Ishikawa (cell line): ENCODE measurements around the gene TBCEL.

Source experiments
- CEBPB ChIP-seq: IDR thresholded peaks from 2 replicates; pipeline ENCODE4 v1.6.1; 2012
- CREB1 ChIP-seq: IDR thresholded peaks from 2 replicates; pipeline ENCODE4 v1.6.1; 2012; ENCODE audit warnings: low read depth
- EGR1 ChIP-seq: IDR thresholded peaks from 2 replicates; pipeline ENCODE4 v1.6.1; 2012
- EP300 ChIP-seq: IDR thresholded peaks from 2 replicates; pipeline ENCODE4 v1.6.1; 2012; ENCODE audit warnings: borderline replicate concordance
- FOXM1 ChIP-seq: IDR thresholded peaks from 2 replicates; pipeline ENCODE4 v1.6.1; 2012; ENCODE audit warnings: low read depth, borderline replicate concordance
- MAX ChIP-seq: IDR thresholded peaks from 2 replicates; pipeline ENCODE4 v1.6.1; 2012
- NFIC ChIP-seq: IDR thresholded peaks from 2 replicates; pipeline ENCODE4 v1.6.1; 2012
- RAD21 ChIP-seq: IDR thresholded peaks from 2 replicates; pipeline ENCODE4 v1.6.1; 2012; ENCODE audit warnings: low read depth
- REST ChIP-seq: IDR thresholded peaks from 2 replicates; pipeline ENCODE4 v1.6.1; 2012; ENCODE audit warnings: low read depth, mild to moderate bottlenecking
- TAF1 ChIP-seq: IDR thresholded peaks from 2 replicates; pipeline ENCODE4 v1.6.1; 2012; ENCODE audit warnings: low read depth, mild to moderate bottlenecking
- TCF12 ChIP-seq: IDR thresholded peaks from 2 replicates; pipeline ENCODE4 v1.6.1; 2012; ENCODE audit warnings: low read depth
- TEAD4 ChIP-seq: IDR thresholded peaks from 2 replicates; pipeline ENCODE4 v1.6.1; 2012
- USF1 ChIP-seq: IDR thresholded peaks from 2 replicates; pipeline ENCODE4 v1.6.1; 2012
- YY1 ChIP-seq: IDR thresholded peaks from 2 replicates; pipeline ENCODE4 v1.6.1; 2012; ENCODE audit warnings: low read depth
- ZBTB7A ChIP-seq: IDR thresholded peaks from 2 replicates; pipeline ENCODE4 v1.6.1; 2012; ENCODE audit warnings: low read depth

Gene TBCEL

GRCh38 chr11:121131656-121132055, 107.8 kb downstream of the TBCEL start:
- TF ChIP-seq FOXM1: no peak
- no peak for TF ChIP-seq YY1
- TF ChIP-seq EP300: no peak
- no peak for TF ChIP-seq RAD21
- TF ChIP-seq ZBTB7A: no peak
- no peak for TF ChIP-seq EGR1
- no peak for TF ChIP-seq CEBPB
- TF ChIP-seq TAF1: no peak
- no peak for TF ChIP-seq MAX
- TF ChIP-seq TEAD4: no peak
- no peak for TF ChIP-seq TCF12
- no peak for TF ChIP-seq REST
- TF ChIP-seq USF1: no peak
- no peak for TF ChIP-seq NFIC
- no peak for TF ChIP-seq CREB1

GRCh38 chr11:121132211-121132976, 108.5 kb downstream of the TBCEL start:
- TF ChIP-seq TAF1 (no peak), FOXM1 (no peak), USF1 (no peak), ZBTB7A (no peak), EP300 (no peak), YY1 (no peak), MAX (no peak), EGR1 (no peak), CREB1 (no peak), RAD21 (no peak), TEAD4 (no peak)

- TF ChIP-seq REST (no peak), NFIC (no peak), CEBPB (no peak), EGR1 (no peak), EP300 (no peak), TCF12 (no peak), RAD21 (no peak), TEAD4 (no peak)
Measured at GRCh38 chr11:121134741-121135312, 110.9 kb downstream of the TBCEL start.

GRCh38 chr11:121137005-121137404, 113.1 kb downstream of the TBCEL start:
- no peak for TF ChIP-seq CREB1
- TF ChIP-seq NFIC: no peak
- TF ChIP-seq EGR1: no peak
- TF ChIP-seq TAF1: no peak
- TF ChIP-seq REST: no peak
- no peak for TF ChIP-seq MAX
- TF ChIP-seq FOXM1: no peak
- no peak for TF ChIP-seq EP300
- TF ChIP-seq CEBPB: no peak
- TF ChIP-seq RAD21: no peak
- TF ChIP-seq TEAD4: no peak
